ENCODE results near the gene SPATA6L. TPM values are rescaled to one million over a fixed set of nuclear protein-coding genes. Genes with fewer than 3 reads are reported as not detected.

Gene SPATA6L
- 3.1 TPM for total RNA-seq

GRCh38 chr9:4666042-4666699 is at the start of gene SPATA6L:
TSS of gene SPATA6L (minus strand) at chr9:4666480. CDS start at chr9:4666250, 230 bp downstream.
- ATAC-seq, result peak; percentile 47

- ATAC-seq, result no peak
Observed at GRCh38 chr9:4714266-4715016, 48.2 kb upstream of the SPATA6L start.

GRCh38 chr9:4713849-4714248 is 47.6 kb upstream of the SPATA6L start:
- ATAC-seq, result peak; percentile 48

GRCh38 chr9:4709380-4709779 is 43.1 kb upstream of the SPATA6L start:
- ATAC-seq, result no peak

DNA sequence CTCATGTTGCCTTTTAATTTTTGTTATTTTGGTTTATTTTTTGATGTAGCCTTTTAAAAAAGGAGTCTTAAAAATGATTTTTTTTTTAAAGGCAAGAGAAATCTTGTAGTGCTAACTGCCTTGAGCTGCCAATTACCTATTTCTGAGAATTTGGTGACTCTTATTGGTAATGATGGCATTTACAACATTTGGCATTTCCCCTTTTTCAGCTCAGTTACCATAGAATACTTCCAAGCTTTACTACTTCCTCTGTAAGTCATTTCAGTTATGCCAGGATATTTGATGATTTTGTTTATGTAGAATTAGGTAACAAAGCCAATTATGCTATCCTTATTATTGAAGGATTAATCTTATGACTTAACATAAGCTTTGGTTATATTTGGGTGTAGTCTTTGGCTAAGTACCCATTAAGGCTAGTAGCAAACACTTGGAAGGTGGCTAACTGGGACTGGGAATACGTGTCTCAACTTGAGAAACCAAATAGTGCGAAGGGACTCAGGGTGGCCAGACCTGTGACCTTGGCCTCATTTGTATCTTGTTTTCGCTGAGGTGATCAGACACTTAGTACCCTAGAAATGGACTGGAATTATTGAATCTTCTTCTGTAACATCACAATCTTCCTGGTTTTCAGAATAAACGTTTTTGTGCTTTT is 40.8 kb upstream of the SPATA6L start:
- ATAC-seq, result peak; percentile 54

GRCh38 chr9:4706021-4706420 is 39.7 kb upstream of the SPATA6L start:
- no peak for ATAC-seq

DNA sequence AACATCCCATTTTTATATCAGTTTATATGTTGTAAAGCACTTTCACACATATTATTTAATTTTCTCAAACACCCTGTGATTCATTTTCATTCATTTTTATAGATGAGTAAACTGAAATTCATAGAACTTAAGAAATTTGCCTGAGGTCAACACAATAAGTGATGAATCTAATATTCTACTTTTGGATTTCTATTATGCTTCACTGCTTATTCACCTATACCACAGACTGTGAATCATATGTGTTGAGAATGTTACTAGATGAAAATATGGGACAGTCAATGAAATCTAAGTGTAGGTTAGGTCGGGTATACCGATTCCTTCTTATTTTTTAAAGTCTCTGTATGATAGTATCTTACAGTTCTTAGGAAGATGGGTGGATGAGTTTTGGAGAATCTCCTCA is 37.8 kb upstream of the SPATA6L start:
- ATAC-seq, result no peak

DNA sequence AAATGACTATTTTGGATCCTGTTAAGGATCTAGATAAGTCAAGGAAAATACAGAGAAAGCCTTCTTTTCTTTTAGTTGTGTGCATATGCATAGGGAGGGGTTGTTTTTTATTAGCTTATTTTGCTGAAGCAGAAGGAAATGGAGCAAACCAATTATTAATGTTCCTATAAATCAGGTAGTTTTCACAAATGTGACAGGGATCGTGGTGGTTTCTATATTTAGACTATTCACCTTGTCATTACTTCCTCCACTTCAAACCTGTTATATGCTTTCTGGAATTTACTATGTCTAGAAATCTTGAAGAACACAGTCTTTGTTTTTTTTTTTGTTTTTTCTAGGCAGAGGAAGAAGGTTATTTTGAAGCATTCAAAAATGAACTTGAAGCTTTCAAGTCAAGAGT is 35.2 kb upstream of the SPATA6L start:
- ATAC-seq, result no peak

GRCh38 chr9:4700932-4701331 is 34.7 kb upstream of the SPATA6L start:
- no peak for ATAC-seq

DNA sequence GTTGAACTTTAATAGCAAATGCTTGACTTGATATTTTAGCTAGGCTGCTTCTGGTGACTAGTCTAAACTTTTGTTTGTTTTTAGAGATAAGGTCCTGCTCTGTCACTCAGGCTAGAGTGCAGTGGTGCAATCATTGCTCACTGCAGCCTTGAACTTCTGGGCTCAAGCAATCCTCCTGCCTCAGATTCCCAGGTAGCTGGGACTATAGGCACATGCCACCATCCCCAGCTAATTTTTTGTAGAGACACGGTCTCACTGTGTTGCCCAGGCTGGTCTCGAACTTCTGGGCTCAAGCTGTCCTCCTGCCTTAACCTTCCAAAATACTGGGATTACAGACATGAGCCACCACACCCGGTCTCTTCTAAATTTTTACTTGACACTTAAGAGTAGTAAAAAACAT is 33.8 kb upstream of the SPATA6L start:
- ATAC-seq, result no peak

DNA sequence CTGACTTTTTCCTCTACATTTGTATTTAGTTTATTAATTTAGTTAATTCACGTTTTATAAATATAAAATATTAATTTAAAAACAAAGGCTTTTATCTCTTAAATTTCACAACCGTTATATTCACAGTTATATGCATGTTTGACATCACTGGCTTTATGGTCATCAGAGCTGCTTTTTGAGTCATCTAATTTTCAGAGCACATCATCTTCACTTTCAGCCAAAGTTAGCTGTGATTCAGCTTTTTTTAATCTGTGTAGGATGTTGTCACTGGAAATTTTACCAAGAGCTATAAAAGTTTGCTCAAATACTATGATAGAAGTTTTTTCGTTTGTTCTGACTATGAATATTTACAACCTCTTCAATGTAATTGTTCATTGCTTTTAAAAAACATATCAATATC is 25.5 kb upstream of the SPATA6L start:
- no peak for ATAC-seq

DNA sequence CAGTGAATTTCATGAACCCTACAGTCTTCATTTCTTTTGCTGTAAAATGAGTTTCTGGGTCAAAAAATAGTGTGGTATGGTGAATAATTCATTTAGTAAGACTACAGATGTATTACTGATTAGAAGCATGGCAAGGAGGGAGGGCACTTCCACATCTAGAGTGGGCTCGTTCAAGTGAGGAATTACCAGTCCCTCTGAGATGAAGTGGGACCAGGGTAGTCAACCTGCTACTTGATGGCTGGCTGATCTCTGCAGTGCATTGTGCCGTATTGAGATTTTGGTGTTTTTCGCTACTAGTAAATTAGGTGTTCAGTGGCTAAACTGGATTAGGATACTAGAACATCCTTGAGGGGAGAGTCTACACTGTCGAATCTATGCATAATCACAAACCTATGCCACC is 23.9 kb upstream of the SPATA6L start:
- no peak for ATAC-seq

DNA sequence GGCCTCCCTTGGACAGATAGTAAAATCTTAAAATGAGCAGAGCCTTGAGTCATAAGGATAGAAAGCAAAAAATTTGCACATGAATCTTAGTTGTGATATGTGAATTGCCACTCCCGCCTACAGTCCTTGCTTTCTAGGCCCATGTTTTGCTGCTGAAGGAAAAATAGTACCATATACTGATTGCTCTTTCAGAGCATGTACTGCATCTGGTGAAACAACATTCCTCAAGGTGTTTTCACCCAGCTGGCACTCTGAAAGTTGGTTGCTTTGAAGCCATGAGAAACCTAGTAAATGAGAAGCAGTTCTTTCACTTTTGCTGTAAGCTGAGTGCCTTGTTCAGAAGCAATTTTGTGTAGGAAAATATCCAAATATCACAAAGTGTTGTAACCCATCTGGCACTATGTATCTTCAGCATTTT is 23.4 kb upstream of the SPATA6L start:
- peak; percentile 73 for ATAC-seq

- ATAC-seq, result no peak
Observed at GRCh38 chr9:4689021-4689420, 22.7 kb upstream of the SPATA6L start.

DNA sequence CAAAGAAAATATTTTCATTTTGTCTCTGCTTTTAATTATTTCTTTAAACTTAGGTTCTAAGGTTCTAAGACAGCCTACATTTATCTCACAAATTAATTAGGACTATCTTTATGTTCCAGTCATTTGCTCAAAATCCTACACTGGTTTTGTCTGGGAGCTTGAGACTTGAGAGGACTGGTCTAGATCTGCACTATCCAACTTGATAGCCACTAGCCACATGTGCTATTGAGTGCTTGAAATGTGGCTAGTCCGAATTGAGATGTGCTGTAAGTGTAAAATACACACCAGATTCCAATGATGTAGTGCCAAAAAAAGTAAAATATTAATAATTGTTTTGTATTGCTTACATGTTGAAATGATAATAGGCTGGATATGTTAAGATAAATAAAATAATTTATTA is 20.3 kb upstream of the SPATA6L start:
- no peak for ATAC-seq

DNA sequence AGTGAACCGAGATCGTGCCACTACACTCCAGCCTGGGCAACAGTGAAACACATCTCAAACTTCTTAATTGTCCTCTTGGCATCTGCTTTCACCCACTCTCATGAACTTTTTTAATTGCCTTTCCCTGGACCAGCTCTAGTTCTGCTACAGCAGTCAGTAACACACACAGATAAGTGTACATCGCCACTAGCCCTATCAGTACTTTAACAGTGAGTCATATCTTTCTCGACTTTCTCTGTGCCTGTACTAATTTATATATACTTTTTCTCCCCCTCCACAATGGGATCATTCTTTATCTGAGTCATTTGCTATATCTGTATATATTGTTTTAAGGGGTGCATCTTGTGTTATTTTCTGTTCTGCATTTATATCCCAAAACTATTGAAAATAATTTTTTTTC is 19.8 kb upstream of the SPATA6L start:
- no peak for ATAC-seq

DNA sequence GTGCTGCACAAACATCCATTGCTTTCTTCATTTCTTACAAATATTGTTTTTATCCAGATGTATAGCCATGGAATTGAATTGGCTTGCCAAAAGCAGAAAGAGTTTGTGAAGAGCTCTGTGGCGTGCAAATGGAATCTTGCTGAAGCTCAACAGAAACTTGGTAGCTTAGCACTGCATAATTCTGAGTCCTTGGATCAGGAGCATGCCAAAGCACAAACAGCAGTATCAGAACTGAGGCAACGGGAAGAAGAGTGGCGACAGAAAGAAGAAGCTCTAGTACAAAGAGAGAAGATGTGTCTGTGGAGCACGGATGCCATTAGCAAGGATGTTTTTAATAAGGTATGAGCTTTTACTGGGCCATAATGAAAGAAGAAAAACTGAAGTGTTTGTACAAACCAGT is 18.5 kb upstream of the SPATA6L start:
- no peak for ATAC-seq

DNA sequence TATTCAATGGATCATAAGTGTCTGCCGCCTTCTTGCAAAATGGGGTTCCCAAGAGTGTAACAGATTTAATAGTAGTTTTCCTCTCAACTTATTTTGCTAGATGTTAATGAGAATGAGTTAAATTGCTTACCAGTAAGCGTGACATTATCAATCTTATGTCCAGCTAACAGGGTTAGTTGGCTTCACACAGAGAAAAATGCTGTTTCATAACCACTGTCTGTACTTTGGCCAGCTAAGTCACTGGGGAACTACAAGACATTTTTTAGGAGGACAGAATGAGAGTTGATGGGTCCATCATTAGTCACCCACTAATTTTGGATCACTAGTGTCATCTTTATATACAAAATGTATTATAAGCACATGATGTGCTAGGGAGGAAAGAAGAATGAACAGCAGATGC is 14.5 kb upstream of the SPATA6L start:
- ATAC-seq, result no peak

- ATAC-seq, result no peak
Observed at GRCh38 chr9:4680173-4680525, 13.9 kb upstream of the SPATA6L start.

DNA sequence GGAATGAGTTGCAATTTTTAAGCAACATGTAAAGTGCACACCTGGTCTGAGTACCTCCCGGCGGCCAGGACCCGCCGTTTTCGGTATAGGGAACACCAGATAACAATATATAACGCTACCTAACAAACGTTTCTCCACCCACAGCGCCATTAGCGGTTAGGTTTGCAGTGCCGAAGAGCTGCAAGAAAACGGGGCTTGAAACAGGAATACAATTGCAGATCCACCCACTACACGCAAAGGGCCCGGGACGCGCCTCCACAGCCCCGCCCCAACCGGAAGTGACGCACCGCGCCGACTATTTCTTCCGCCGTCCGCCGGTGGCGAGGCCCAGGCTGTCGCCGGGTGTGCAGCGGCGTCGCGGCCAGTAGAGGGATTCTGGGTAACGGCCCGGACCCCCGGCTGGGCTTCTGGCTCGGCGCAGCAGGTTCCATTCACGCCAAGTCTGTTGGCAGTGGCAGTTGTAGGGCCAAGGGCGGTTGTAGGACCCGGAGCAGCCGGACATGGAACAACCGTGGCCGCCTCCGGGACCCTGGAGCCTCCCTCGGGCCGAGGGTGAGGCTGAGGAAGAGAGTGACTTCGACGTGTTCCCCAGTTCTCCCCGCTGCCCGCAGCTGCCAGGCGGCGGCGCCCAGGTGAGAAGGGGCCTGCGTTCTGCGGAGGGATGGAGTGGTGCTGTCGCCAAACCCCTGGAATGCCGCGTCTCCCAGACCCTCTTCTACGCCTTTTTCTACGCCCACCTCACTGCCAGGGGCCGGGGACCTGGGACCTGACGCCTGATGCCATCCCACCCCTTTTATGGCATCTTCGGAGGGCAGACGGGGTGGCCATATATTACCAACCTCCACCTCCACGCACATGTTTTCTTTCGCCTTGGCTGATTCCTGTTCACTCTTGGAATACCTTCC is 13.2 kb upstream of the SPATA6L start, which contains the start of gene CDC37L1:
Gene CDC37L1, plus strand, starts transcription at position 302 of the 905 bp plus-strand sequence. Its CDS starts 199 bp downstream, at position 501.
- ATAC-seq, result peak; percentile 100

DNA sequence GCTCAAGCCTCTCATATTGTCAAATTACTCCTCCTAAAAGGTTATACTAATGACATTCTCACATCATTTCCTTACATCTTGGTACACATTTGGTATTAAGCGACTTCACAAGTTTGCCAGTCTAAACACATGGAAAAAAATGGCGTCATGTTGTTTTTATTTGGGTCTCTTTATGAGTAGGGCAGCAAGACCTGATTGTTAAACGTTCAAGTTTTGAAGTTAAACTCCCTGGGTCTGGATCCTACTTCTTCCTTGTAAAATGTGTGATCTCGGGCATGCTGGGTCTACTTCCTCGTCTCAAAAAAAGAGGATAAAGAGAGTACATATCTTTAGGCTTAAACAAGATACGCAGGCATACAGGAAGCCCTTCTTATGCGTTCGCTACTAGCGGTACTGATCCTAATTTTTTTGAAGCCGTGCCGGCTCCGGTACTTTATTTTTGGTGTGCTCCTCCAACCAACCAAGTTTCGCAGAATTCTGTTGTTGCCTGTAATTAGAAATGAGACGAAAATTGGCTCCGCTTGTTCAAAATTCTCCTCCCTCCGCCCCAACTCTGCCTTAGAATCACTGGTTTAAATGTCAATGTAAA is 12.5 kb upstream of the SPATA6L start:
- ATAC-seq, result no peak

- ATAC-seq, result no peak
Observed at GRCh38 chr9:4677392-4677791, 11.1 kb upstream of the SPATA6L start.

Data from esophagus mucosa (tissue), 1 donor.